H1 (cell line): Measurements from ENCODE around the gene MTR. TPM values are rescaled to one million over a fixed set of nuclear protein-coding genes. Genes with fewer than 3 reads are reported as not detected.

Source experiments
- CTCF ChIA-PET: fragments of 300-600 bp; sonication (Branson Sonifier 250); formaldehyde crosslinking; loops from one replicate; lab custom pipeline; 2021; ENCODE audit not compliant: partially characterized antibody; lab: Charles Lee
- POLR2A ChIA-PET: fragments of 300-600 bp; sonication (Branson Sonifier 250); formaldehyde crosslinking; loops from one replicate; lab custom pipeline; 2021; ENCODE audit warnings: inconsistent platforms; ENCODE audit not compliant: partially characterized antibody; lab: Charles Lee
- DNase-seq, 2 experiments: peaks; one replicate each; pipeline versions ENCODE4 v3.0.0 to v3.0.0-alpha.2; 2010 to 2022; ENCODE audit warnings: low spot score in 2 of 2, low read depth in 1 of 2, mixed read lengths in 1 of 2
- FAIRE-seq: peaks from 2 replicates; lab custom pipeline; 2011; peaks lifted over from hg19 to GRCh38; lab: Jason Lieb, UNC
- H2AFZ ChIP-seq: 2 replicates; pipeline ENCODE4 v1.8.1; 2012; ENCODE audit warnings: low read length, inconsistent platforms
- H2AK5ac ChIP-seq: 2 replicates; pipeline ENCODE4 v1.6.1; 2013; ENCODE audit warnings: low read depth, low read length
- H2BK120ac ChIP-seq: replicated peaks from 2 replicates; pipeline ENCODE3; 2013; ENCODE audit warnings: low read depth, low read length, inconsistent platforms
- H2BK12ac ChIP-seq: 2 replicates; pipeline ENCODE4 v1.6.1; 2013; ENCODE audit warnings: low read depth, low read length
- H2BK15ac ChIP-seq: 2 replicates; pipeline ENCODE4 v1.6.1; 2013; ENCODE audit warnings: low read length
- H2BK20ac ChIP-seq: 2 replicates; pipeline ENCODE4 v1.6.1; 2013; ENCODE audit warnings: low read length
- H2BK5ac ChIP-seq: 2 replicates; pipeline ENCODE4 v1.6.1; 2013; ENCODE audit warnings: low read depth, low read length
- H3K14ac ChIP-seq: 2 replicates; pipeline ENCODE4 v1.6.1; 2013; ENCODE audit warnings: inconsistent platforms; ENCODE audit not compliant: insufficient read length
- H3K18ac ChIP-seq: 2 replicates; pipeline ENCODE4 v1.6.1; 2013; ENCODE audit warnings: low read length; ENCODE audit errors: extremely low read depth
- H3K23ac ChIP-seq: 2 replicates; pipeline ENCODE4 v1.6.1; 2013; ENCODE audit warnings: inconsistent platforms; ENCODE audit not compliant: insufficient read length
- H3K23me2 ChIP-seq: 2 replicates; pipeline ENCODE4 v1.6.1; 2013; ENCODE audit warnings: low read depth, low read length
- H3K27ac ChIP-seq: 2 replicates; pipeline ENCODE4 v1.6.1; 2011; ENCODE audit warnings: low read depth, low read length, inconsistent platforms
- H3K27me3 ChIP-seq, 4 experiments: replicated peaks in 1 of 4; 1 replicate in 1 of 4; 2 replicates in 3 of 4; pipeline versions ENCODE4 v1.6.1 to v1.8.1; 2011 to 2013; ENCODE audit warnings: low read length in 3 of 4, mild to moderate bottlenecking in 3 of 4, inconsistent platforms in 2 of 4, mixed read lengths in 2 of 4, moderate library complexity in 1 of 4; ENCODE audit not compliant: control insufficient read depth in 3 of 4, insufficient read depth in 3 of 4; ENCODE audit errors: extremely low read depth in 1 of 4
- H3K36me3 ChIP-seq, 4 experiments: 2 replicates each; pipeline versions ENCODE4 v1.6.1 to v1.8.1; 2011 to 2013; ENCODE audit warnings: mild to moderate bottlenecking in 4 of 4, low read length in 3 of 4, moderate library complexity in 2 of 4, control low read depth in 1 of 4, inconsistent platforms in 1 of 4; ENCODE audit not compliant: insufficient read depth in 4 of 4, control insufficient read depth in 2 of 4
- H3K4ac ChIP-seq: replicated peaks from 2 replicates; pipeline ENCODE3; 2013; ENCODE audit warnings: low read length, low read depth, mixed read lengths, inconsistent platforms; ENCODE audit not compliant: insufficient read length
- H3K4me1 ChIP-seq, 4 experiments: replicated peaks in 1 of 4; 1 replicate in 1 of 4; 2 replicates in 3 of 4; pipeline versions ENCODE4 v1.6.1 to v1.8.1; 2011 to 2013; ENCODE audit warnings: low read length in 3 of 4, inconsistent platforms in 2 of 4, mixed read lengths in 1 of 4; ENCODE audit not compliant: insufficient read depth in 4 of 4, control insufficient read depth in 3 of 4
- H3K4me2 ChIP-seq, 2 experiments: 2 replicates each; pipeline versions ENCODE4 v1.6.1 to v1.8.1; 2011 to 2013; ENCODE audit warnings: low read depth in 2 of 2, low read length in 2 of 2, control low read depth in 1 of 2, inconsistent platforms in 1 of 2, mild to moderate bottlenecking in 1 of 2; ENCODE audit not compliant: insufficient read depth in 1 of 2
- H3K4me3 ChIP-seq, 4 experiments: fragments of 200-600, 300-600 bp in 1 of 4; sonication (generic), shearing (Covaris generic), sonication (Bioruptor Twin) in 1 of 4; 2 replicates each; pipeline versions ENCODE4 v1.5.1 to v1.8.1; 2011 to 2016; ENCODE audit warnings: low read length in 4 of 4, low read depth in 3 of 4, control low read depth in 2 of 4, inconsistent platforms in 2 of 4, mild to moderate bottlenecking in 2 of 4, mixed read lengths in 1 of 4, moderate library complexity in 1 of 4; ENCODE audit not compliant: insufficient read depth in 2 of 4; ENCODE audit errors: extremely low read depth in 1 of 4
- H3K56ac ChIP-seq: replicated peaks from 2 replicates; pipeline ENCODE3; 2013; ENCODE audit warnings: low read depth, mild to moderate bottlenecking, mixed read lengths, low read length, inconsistent platforms; ENCODE audit not compliant: insufficient read length
- H3K79me1 ChIP-seq: 2 replicates; pipeline ENCODE4 v1.6.1; 2013; ENCODE audit warnings: low read depth, low read length, control low read depth
- H3K79me2 ChIP-seq, 2 experiments: 2 replicates each; pipeline versions ENCODE4 v1.6.1 to v1.8.1; 2012 to 2013; ENCODE audit warnings: low read length in 2 of 2, mild to moderate bottlenecking in 2 of 2, inconsistent platforms in 1 of 2; ENCODE audit not compliant: insufficient read depth in 2 of 2, control insufficient read depth in 1 of 2
- H3K9ac ChIP-seq, 4 experiments: replicated peaks in 1 of 4; 1 replicate in 1 of 4; 2 replicates in 3 of 4; pipeline versions ENCODE4 v1.6.1 to v1.8.1; 2011 to 2013; ENCODE audit warnings: low read depth in 3 of 4, low read length in 3 of 4, control low read depth in 2 of 4, mild to moderate bottlenecking in 2 of 4, moderate library complexity in 2 of 4, inconsistent platforms in 1 of 4; ENCODE audit errors: extremely low read depth in 1 of 4
- H3K9me3 ChIP-seq, 2 experiments: 2 replicates each; pipeline versions ENCODE4 v1.6.1 to v1.8.1; 2012 to 2013; ENCODE audit warnings: mild to moderate bottlenecking in 2 of 2, moderate library complexity in 2 of 2, control low read depth in 1 of 2, inconsistent platforms in 1 of 2, low read depth in 1 of 2, low read length in 1 of 2, mixed read lengths in 1 of 2; ENCODE audit not compliant: insufficient read depth in 2 of 2
- H4K20me1 ChIP-seq, 2 experiments: replicated peaks in 1 of 2; 2 replicates each; pipeline versions ENCODE3 to v1.8.1; 2011 to 2013; ENCODE audit warnings: inconsistent platforms in 2 of 2, low read length in 2 of 2, mild to moderate bottlenecking in 1 of 2; ENCODE audit not compliant: insufficient read depth in 2 of 2, control insufficient read depth in 1 of 2
- H4K5ac ChIP-seq: 2 replicates; pipeline ENCODE4 v1.6.1; 2013; ENCODE audit warnings: low read length, low read depth, mixed read lengths, inconsistent platforms; ENCODE audit not compliant: insufficient read length
- H4K8ac ChIP-seq: 2 replicates; pipeline ENCODE4 v1.8.0; 2013; ENCODE audit warnings: mild to moderate bottlenecking, moderate library complexity, low read length, inconsistent platforms; ENCODE audit not compliant: insufficient read depth; ENCODE audit errors: extremely low read depth
- H4K91ac ChIP-seq: replicated peaks from 2 replicates; pipeline ENCODE3; 2013; ENCODE audit warnings: low read length, mixed read lengths, inconsistent platforms; ENCODE audit not compliant: insufficient read length
- WGBS, 2 experiments: shearing (Covaris generic) in 1 of 2; methylation state at CpG; one replicate each; pipeline versions ENCODE4 v1.1.6 to v1.1.7; 2013 to 2015; ENCODE audit warnings: low lambda C conversion rate in 2 of 2, mixed read lengths in 2 of 2, inconsistent platforms in 1 of 2, low coverage in 1 of 2, missing lambda C conversion rate in 1 of 2; ENCODE audit not compliant: insufficient replicate concordance in 2 of 2, insufficient coverage in 1 of 2, insufficient read length in 1 of 2; ENCODE audit errors: extremely low coverage in 1 of 2, missing lambda C conversion rate in 1 of 2; 5-methylcytosine and 5-hydroxymethylcytosine counted together
- polyA plus RNA-seq, 7 experiments: library from polyadenylated mRNA; depleted of rRNA in 3 of 7; stranded (reverse) in 5 of 7; unstranded in 2 of 7; fragments of >200 nt in 5 of 7; fragments of 200-250 nt in 2 of 7; gene quantifications; 1 replicate in 5 of 7; 2 replicates in 1 of 7; 4 replicates in 1 of 7; pipeline versions ENCODE4 v1.2.1 to v1.2.3, GENCODE V29; 2011 to 2013; ENCODE audit warnings: missing spikeins in 2 of 7, mixed read lengths in 2 of 7
- total RNA-seq: library from RNA; stranded (reverse); fragmentation: NEBNext Ultra II Directional; extraction: Animal tissue kit (Norgen Biotek cat#: 25700); gene quantifications from 2 replicates; pipeline ENCODE4 v1.2.1, GENCODE V29; 2021

MTR gene
- total and polyA plus RNA-seq, 2 of the 8 experiments (the other 6 are each of a cell fraction or from before 2014, with no cell fraction given), result 4.8 to 27.4 TPM

DNA sequence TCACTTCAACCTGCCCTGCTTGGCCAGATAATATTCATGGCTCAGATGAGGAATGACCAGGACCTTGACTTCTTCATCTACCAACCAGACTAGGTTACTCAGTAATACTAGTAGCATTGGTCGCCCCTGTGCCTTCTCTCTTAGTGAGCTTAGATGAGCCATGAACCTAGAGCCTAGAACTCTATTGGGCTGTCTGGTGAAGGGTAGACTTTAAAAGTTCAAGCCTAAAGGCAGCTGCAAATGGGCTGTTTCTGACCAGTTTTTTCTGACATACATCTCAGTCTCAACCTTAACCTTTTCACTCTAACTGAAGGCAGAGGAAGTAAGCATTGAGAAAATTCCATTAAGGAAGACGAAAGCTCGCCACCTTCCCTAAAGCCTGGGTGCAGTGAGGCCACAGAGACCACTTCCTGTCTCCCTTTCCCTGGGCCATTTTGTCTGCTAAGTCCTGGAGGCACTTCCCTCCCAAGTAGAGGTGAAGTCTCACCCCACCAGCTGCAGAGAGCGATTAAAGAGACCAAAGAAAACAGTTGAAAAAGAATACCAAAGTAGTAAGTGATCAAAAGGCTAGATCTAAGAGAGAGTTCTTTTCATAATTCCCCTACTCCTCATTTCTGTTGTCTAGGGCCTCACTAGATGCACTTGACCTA lies 53.3 kb downstream of the MTR start:
- no peak for FAIRE-seq
- Histone ChIP-seq H3K4me2 (no peak overlapping the region), H3K79me2 (no peaks in the 10 kb centered on the region), H2BK15ac (no peak overlapping the region), H3K9me3 (no peaks in the 10 kb centered on the region), H3K14ac (no peak overlapping the region), H3K4me3 (no peak overlapping the region), H3K27ac (no peak overlapping the region), H2BK120ac (no peak overlapping the region), H3K18ac (no peak overlapping the region), H4K8ac (no peak overlapping the region), H2BK5ac (no peak overlapping the region), H3K56ac (no peak overlapping the region), H3K4me1 (no peaks in the 10 kb centered on the region), H3K23me2 (no peaks in the 10 kb centered on the region; the same call in 1 of the 2 replicates), H3K9ac (no peak overlapping the region), H3K23ac (no peak overlapping the region), H3K36me3 (peaks cover 0 to 6% (median 3%) of the 10 kb centered on the region in 4 experiments; a peak in 2 of 8 replicates), H2AK5ac (no peak overlapping the region), H4K91ac (no peak overlapping the region), H3K79me1 (no peaks in the 10 kb centered on the region; the same call in 1 of the 2 replicates), H4K20me1 (peaks cover 0 to 2% of the 10 kb centered on the region in 2 experiments), H2BK20ac (no peak overlapping the region), H2AFZ (no peak overlapping the region), H3K4ac (no peak overlapping the region), H4K5ac (no peak overlapping the region), H3K27me3 (no peaks in the 10 kb centered on the region), H2BK12ac (no peak overlapping the region)
- no peak for DNase-seq
- CTCF ChIA-PET, result interaction anchor here (0.8 to 1.9 kb wide), 5 partner anchors 10 to 89 kb away, joined by 3 to 8 read pairs (median 3); no protein-coding TSS in a partner anchor
- POLR2A ChIA-PET, result interaction anchor here (1.7 kb wide), 1 partner anchor 9 kb away, joined by 3 read pairs; no protein-coding TSS in a partner anchor
- WGBS, 2 experiments, result 61% methylated on average over 4 of the region's 4 CpGs; no CpG with 5 or more reads in 1 of the 2 experiments
